Iris pigment epithelial cell (primary cell): ENCODE measurements around the gene MATN1.

Experiments used
- DNase-seq: peaks from one replicate; pipeline ENCODE4 v3.0.0-alpha.2; 2011; ENCODE audit warnings: low read depth

Gene MATN1

DNA sequence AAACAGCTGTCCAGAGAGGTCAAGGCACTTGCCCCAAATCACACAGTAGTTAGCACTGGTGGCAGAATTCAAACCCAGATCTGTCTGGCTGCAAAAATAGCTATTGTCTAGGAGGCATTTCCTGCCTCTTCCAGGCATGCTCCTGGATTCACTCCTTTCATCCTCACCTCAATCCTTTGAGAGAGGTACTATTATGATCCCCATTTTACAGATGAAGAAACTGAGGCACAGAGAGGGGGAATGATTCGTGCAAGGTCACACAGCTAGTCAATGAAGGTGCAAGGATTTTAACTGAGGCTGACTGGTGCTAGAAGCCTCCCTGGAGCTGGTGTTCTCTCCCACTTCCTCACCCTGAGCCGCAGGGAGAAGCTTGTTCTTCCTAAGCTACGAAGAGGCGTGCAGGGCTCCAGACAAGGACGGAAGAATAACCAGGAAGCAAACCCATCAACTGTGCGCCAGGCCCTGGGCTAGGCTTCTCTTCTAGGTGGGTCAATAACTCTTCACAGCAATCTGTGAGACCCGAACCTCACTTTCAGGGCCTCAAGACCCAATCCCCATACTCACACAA lies 34.8 kb upstream of the MATN1 start:
- no peak for DNase-seq

DNA sequence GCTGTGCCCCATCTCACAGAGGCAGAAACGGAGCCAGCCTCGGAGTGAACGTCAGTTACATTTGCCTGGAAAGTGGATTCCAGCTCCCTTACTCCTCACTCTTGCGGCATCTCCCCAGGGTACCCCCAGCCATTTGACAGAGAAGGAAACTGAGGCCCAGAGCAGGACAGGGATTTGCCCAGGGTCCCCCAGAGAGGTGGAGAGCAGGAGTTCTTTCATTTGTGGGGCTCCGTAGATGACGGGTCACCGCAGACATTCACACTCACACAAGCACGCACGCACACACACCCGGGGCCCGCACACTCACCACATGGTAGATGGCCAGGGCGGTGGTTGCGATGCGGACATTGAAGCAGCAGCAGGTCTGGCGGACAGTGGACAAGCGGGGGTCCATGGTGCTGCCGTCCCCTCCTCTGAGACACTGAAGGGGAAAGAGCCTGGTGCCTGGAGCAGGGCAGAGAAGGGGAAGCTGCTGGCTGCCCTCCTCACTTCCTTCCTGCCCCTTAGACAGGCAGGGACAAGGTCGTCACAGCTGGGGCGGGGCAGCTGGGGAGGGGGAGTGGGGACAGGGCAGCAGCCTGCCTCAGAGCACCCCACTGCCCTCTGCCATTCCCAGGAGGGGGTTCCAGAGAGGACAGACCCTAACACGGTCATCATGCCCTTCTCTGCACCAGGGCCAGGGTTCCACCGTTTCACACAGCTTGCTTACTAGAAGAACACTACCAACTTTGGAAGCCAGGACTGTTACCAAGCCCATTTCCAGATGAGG lies 34.2 kb upstream of the MATN1 start, which contains the start of gene LAPTM5:
LAPTM5 (minus strand) TSS at position 423 of the 769 bp plus-strand sequence; CDS start at position 394, 29 bp downstream.
- DNase-seq = no peak

DNA sequence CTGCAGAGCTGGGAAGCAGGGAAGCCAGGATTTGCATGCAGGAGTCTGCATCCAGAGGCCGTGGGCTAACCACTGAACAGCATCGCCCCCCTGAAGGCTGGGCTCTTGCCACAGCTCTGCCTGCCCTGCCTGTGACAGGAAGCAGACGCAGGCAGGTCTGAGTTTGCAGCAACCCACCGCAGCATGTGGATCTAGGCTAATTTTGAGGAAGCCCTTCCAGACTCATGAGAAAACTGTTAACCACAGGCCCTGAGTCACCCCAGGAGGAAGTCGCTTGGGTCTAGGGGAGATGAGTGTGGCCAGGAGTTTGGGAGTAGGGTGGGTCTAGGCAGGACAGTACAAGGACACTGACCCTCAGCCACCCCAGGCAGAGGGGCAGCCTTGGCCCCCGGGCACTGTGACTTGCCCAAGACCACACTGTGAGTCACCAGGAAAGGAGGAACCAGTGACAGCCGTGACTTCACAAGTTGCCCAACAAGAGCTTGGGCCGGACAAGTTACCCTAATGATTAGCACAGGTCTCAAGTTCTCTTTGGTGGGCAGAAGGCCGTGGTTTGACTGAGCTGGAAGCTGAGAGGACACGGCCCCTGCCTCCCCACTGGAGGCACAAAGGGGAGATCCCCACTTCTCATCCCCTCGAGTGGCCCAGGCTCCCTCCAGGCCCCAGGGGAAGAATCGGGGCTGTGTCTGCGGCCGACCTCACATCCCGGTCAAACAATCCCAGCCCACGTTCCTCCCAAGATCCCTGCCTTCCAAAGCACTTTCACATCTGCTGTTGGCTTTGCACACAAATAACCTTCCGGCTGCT lies 33.4 kb upstream of the MATN1 start:
- DNase-seq = peak; percentile 87

DNA sequence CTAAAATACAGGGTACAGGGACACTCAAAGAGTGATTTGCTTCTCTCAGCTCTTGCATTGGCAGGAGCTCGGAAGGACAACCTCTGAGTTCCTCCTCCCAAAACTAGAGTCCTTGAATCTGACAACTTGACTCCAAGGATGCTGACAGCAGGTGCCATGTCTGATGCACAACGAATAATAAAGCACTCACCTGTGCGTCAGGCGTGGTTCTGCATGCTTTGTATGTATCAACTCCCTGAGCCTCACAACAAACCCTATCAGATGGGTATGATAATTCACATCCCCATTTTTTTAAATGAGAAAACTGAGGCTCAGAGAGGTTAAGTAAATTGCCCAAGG lies 32.8 kb upstream of the MATN1 start:
- no peak for DNase-seq

DNA sequence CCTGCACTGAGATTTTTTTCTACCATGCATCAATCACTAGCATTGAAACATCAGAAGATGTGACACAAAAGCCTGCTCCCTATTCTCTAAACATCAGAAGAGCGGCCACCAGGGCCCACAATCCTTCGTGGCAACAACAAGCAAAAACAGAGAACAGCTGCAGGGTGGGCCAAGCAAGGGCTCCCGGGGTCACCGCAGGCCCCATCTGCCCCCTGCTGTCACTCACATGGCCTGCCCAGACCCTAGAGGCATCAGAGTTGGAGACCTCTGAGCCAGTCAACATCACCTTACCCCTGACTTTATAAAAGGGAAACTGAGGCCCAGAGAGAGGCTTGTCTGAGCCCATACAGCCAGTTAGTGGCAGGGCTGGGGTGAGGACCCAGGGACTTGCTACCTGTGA lies 32.4 kb upstream of the MATN1 start:
- DNase-seq = no peak

DNA sequence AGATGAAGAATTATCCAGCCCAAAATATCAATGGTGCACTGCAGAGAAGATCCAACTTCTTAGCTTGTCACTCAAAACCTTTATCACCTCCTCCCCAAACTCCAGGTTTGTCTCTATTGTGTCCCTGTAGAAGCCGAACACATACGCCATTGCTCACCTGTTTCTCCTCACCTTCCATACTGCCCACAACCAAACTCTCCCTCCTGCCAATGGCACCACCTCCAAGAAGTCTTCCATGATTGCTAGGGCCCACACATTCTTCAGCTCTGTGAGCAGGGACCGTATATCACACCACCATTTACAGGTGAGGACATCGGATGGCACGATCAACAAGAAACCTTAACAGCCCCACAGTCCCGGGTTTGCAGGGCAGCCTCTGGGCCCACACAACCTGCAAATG lies 31.9 kb upstream of the MATN1 start:
- no peak for DNase-seq

DNA sequence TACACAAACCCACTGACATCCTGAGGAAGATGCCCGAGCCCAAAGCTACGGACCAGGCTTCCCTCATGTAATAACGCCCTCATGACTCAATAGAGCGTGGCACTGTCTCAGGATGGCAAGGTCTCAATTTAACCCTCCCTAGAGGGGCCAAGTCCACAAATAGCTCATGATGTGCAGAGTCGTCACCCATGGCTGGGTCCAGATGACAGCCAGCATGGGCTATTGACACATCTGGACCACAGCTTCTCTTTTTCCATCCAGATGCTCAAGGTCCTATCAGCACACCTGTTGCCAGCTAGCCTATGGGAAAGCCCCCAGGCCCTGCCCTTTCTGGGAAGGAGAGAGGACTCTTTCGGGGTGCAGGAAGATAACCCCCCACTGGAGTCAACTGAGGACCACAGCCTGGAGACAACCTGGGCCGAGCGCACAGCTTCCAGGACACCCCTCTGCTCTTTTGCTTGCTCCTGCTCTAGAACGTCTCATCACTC lies 31.3 kb upstream of the MATN1 start:
- no peak for DNase-seq

DNA sequence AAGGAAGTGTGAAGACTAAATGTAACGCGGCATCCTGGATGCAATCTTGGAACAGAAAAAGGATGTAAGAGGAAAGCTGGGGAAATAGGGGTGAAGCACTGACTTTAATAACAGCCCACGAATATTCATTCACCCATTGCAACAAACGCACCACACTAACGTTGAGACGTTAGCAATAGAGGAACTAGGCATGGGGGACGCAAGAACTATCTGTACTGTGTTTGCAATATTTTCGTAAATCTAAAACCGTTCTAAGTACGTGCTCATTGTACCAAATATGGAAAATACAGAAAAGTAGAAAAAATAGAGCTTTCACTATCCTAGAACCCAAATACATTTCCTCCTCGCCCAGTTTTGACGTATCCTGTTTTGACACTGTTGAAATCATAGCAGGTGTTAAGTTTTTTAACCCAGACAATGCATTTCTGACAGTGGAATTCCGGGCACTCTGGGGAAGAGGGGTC lies 30.3 kb upstream of the MATN1 start:
- no peak for DNase-seq

DNA sequence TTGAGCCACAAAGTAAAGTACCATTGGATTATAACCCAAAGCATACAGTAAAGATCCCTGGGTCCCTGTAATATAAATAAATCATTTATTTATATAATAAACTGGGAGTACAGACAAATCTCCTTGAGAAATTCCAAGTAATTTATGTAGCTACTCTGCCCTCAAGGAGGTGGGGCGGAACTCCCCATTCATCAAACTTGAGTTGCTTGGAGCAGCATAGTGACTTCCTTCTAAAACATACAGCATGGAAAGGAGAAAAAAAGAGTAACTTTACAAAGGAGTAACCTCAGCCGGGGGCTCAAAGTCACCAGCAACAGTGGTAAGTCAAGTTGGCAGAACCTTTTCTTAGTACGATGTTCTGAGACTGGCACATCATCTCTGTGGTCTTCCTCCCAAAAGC lies 29.7 kb upstream of the MATN1 start:
- no peak for DNase-seq

DNA sequence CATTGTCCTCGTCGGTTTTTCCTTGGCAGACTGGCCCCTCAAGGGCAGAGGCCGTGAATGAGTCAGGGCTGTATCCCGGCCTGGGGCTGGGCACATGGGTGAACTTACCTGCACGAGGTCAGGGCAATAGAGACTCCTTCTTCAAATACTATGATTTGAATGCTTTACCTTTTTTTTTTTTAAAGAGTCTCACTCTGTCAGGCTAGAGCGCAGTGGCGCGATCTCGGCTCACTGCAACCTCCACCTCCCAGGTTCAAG lies 29.2 kb upstream of the MATN1 start:
- DNase-seq = no peak

DNA sequence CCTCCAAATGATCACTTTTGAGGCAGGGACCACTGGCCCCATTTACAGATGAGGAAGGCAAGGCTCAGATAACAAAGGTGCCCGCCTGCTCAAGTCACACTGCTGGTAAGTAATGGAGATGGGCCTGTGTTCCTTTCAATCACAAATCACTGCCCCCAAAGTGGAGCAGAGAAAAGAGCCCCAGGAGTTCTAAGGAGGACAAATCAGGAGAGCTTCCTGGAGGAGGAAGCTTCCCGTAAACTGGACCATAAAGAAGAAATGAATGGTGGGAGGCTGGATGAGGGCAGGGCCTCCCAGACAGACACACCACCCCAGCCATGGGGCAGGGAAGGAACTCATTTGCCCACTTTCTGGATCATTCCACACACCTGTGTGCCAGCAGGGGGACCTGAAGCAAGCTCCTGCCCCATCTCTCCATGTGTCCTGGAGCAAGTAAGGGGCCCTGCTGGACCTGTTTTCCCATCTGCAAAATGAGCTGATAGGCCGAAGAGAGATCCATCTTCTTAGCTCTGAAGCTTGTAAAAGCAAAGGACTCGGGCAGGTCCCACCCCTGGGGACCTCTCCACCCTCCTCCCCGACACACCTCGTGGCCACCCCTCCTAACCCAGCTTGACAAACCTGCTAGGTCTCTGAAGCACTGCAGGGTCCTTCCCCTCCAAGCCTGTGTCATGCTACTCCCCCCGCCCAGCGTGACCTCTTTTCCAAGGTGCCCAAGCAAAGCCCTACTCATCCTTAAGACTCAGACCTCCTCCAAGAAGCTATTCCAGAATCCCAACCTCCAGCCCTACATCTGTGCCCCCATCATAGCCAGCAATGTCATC lies 28.7 kb upstream of the MATN1 start:
- no peak for DNase-seq

DNA sequence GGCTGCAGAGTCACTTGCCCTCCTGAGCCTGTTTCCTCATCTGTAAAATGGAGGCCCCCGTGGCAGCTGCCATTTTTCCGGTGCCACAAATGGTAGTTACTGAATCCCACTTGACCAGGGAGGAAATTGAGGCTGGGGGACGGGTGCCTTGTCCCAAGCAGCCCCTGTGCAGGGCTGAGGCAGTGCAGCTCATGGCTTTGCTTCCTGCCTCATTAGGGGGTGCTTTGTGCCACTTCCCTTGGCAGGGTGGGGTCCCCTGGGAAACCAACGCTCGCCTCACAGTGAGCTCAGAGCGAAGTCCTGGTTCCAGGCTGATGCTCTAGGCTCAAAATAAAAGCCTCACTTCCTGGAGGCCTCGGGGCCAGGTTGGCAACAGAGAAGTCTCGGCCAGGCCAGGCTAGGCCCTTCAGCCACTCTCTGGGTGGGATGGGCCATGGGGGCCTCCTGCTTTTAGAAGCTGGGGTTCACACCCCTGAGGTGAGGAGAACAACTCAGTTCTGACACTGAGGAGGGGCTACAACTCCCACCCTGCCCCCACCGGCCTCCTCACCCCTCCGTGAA lies 27.4 kb upstream of the MATN1 start:
- DNase-seq = no peak

DNA sequence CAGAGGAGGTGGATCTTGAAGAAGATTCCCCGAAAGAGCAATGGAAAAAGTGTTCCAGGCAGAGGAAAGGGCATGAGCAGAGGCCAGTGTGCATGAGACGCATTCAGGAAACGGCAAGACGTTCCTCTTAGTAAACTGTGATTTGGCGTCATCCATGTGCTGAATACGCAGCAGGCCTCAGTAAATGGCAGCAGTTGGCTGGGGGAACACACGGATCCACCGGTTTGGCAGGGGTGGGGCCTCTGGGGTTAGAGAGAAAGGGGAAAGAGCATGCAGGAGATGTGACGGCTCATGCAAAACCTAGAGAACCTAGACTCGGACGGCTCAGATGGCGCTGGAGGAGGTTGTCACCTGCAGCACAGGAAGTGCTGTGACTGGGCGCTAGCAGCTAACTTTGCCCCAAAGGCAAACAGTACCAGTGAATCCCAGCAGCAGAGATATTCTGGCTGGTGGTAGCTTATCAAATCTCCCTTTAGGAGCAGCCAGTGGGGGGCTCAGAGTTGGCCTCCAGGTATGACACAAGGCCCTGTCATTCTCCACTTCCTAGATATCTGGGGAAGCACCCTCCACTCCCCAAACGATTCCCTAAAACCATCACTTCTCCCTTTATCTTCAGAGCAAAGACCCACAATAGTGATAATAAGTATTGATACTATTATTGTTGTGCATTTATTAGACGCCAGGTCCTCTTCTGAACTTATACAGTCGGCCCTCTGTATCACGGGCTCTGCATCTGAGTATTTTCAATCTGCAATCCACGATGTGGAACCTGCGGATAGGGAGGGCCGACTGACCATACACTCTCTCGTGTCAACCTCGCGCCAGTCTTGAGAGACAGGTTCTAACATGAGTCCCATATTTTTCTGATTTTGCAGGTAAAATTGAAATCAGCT lies 26.6 kb upstream of the MATN1 start:
- no peak for DNase-seq

DNA sequence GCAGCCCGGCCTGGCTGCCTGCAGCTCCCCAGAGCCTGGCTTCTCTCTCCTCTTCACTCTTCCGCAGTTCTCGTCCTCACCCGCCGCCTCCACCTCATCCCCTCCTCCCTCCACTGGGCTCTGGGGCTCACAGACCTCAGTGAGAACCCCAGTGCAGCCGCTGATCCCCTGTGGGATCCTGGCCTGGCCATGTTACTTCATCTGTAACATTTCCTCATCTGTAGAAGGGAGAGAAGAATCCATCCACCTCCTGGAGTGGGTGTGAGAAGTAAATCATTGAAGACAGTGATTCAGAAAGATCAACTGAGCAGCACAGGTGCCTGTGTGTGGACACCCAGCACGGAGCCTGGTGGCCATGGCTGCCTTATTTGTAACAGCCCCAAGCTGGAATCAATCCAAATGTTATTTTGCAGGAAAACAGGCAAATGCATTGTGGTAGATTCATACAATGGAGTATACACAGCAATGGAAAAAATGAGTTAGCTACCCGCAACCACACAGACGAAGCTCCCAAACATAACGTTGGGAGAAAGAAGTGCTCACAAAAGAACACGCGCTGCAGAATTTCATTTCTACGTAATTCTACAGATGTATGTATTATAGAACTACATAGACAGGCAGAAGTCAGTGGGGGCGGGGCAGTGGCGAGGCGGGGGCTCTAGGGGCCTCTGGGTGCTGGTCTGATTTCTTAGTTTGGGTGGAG lies 25.5 kb upstream of the MATN1 start:
- peak; percentile 12 for DNase-seq

DNA sequence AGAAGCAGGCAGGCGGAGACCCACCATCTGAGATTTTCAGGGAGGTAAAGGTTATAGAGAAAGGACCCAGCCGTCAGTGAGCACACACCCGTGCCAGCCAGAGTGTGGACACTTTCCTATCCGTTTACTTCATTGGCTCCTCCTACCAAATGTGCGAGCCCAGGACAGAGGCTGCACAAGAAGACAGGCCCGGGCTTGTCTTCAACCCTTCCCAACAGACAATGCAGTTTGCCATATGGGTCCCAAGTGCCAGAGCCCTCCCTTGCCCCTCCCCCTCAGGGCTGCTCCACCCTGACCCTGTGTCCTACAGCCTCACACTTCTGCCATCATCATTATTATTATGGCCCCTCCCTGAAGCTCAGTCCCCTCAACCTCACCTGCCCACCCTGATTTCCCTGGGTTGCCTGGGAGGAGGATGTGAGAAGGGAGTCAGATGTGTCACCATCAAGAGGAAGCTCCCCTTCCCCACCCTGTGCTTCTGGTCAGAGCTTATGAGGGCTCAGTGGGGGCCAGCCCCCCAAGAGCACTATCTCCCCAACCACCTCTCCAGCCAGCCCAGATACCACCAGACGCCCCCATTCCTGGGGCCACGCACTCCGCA lies 24.8 kb upstream of the MATN1 start:
- no peak for DNase-seq

DNA sequence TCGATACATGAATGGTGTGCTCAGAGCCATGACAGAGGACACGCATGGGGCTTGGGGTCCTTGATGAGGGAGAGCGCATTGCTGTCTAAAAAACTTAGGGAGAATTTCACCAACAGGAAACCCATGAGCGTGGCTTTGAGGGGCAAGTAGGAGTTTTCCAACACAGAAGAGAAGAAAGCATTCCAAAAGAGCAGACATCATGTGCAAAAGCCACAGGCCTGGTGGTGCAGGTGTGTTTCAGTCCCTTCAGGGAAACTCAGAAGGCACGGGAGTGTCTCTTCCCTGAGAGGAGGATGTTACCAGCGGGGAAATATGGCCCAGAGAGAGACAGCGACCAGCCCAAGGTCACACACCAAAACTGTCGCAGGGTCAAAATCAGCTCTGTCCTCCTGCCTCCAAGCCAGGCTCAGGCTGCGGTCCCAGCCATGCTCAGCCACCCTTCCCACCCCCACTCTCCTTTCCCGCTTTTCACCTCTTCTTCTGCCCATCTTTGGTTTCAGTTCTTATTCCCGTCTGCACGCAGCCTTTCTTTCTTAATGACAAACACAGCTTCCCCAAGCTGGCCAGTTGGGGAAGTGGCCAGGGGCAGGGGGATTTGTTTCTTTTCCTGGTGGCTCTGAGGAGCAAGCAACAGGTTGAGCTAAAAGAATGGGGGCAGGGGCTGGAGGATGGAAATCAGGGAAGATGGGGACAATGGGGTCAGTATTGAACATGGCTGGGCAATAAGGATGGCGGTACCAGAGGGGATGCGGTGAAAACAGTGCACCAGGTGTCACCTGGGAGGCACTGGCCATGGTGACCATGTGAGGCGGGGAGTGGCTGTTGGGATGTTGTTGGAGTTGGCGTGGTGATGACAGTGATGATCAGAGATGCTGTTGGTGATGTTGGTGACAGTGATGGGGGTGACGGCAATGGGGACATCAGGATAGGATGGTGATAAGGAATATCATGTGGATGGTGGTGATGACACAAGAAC lies 23.9 kb upstream of the MATN1 start:
- no peak for DNase-seq

DNA sequence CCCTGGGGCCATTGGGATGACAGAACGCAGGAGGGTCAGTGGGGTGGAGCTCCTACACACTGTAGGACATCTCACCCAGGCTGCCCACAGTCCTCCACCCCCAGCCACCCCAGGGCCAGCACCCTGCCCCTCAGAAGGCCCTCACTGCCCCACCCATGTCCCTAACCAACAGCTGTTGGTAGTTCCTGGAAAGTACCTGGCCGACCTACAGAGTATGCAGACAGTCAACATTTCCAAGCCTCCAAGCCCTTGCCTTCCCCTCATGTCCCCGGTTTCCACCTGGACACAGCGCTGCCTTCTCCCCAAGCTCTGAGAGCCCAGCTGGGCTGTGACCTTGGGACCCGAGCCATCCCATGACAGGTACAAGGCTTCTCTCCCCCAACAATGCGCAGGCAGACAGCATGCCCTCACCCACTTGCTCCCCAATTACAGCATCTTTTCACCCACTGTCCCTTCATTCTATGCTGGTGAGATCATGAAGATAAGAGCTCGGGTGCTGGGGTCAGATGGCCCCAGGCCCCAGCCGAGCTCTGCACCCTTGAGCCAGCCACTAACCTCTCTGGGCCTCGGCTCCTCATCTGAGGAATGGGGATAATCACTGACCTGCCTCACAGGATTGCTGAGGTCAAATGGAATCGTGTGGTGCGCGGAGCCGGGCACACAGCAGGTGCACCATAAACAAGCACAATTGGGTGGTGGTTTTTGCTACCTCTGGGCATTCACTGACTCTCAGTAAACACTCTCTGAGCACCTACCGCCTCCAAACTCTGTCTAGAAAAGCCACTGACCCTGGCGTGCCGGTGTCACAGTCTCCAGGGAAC lies 23.0 kb upstream of the MATN1 start:
- no peak for DNase-seq

DNA sequence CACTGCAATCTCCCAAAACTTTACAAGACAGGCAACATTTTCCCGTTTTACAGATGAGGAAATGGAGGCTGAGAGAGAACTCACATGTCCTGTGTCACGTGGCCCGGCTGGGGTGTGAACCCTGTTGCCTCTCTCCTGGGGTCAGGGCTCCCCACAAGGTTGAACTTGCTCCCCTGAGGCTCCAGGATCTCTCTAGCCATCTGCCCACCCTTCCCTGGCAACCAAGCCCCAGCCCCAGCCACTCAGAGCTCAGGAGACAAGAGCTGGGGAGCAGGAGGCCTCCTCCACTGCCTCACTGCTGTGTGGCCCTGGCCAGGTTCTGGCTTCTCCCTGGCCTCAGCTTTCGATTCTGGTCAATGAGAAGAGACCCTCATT lies 22.4 kb upstream of the MATN1 start:
- no peak for DNase-seq
